GM19455 (cell line): ENCODE measurements around the gene GON7.
"Not testable (repeated sequence)": the region's sequence is repeated elsewhere in the genome, so short reads cannot be mapped to it uniquely, and the experiment has no call there.

Experiments
- ATAC-seq: cut with Tn5 transposase; IDR thresholded peaks from one replicate; pipeline ENCODE4 v1.9.1; 2021; ENCODE audit not compliant: unreplicated experiment

The GON7 gene

DNA sequence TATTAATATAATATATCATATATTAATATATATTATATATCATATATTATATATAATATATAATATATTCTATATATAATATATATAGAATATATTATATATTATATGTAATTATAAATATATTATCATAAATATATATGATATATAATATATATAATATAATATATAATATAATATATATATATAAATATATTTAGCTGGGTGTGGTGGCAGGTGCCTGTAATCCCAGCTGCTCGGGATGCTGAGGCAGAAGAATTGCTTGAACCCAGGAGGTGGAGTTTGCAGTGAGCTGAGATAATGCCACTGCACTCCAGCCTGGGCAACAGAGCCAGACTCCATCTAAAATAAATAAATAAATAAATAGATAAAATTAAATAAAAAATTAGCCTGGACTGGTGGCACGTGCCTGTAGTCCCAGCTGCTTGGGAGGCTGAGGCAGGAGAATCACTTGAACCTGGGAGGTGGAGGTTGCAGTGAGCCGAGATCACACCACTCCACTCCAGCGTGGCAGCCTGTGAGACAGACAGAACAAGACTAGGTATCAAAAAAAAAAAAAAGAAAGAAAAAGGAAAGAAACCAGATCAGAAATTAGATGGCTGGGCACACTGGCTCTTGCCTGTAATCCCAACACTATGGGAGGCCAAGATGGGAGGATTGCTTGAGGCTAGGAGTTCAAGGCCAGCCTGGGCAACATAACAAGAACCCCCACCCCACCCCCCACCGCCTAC lies 47.1 kb downstream of the GON7 start:
- not testable (repeated sequence) for ATAC-seq

DNA sequence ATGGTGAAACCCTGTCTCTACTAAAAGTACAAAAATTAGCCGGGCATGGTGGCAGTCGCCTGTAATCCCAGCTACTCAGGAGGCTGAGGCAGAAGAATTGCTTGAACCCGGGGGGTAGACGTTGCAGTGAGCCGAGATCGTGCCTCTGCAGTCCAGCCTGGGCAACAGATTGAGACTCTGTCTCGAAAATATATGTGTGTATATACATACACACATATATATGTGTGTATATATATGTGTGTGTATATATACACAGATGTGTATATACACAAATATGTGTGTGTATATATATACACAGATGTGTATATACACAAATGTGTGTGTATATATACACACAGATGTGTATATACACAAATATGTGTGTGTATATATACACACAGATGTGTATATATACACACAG lies 48.5 kb downstream of the GON7 start:
- not testable (repeated sequence) for ATAC-seq

DNA sequence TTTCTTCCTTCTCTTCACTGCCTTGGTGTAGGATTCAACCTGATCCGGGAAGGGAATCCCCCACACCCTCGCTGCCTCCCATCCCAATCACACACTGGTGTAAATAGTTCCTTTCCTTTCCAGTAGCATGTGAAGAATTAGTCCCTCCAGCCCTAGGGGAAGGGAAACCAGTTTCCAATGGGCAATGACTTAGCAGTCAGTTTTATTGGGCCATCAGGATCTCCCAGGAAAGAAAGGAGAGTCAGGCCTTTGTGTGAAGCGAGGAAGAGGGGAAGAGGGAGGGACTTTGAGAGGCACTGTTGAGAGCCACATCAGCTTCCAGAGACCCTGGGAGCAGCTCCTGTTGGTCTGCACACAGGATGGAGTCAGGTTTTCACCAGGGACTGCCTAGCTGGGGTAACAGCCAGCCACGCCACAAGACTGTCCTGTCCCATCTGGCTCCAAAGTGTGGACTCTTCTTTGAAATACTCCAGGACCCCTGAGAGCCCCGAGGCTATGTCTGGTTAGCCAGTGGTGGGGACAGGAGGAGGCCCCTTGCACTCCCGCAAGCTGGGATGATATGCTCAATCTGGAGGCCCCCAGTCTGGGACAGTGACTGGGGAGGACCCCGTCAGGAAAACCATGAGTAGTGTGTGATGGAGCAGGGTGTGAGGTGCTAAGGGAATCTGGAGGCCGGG lies 50.0 kb downstream of the GON7 start:
- no peak for ATAC-seq

DNA sequence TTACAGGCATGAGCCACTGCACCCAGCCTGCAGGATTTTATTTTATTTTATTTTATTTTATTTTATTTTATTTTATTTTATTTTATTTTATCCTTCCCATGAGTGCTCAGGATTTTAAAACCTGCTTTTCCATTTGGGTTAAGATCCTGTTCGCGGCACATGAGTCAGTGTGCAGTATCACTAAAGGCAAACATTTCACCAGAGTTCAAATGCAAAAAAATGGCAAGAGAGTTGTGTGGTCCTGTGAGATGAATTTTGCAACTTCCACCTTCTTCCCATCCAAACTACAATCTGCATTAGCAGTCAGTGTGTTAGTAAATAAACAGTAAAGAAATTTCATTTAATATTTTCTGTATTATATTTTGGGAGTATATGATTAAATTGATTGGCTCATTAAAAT lies 51.2 kb downstream of the GON7 start:
- ATAC-seq = no peak

DNA sequence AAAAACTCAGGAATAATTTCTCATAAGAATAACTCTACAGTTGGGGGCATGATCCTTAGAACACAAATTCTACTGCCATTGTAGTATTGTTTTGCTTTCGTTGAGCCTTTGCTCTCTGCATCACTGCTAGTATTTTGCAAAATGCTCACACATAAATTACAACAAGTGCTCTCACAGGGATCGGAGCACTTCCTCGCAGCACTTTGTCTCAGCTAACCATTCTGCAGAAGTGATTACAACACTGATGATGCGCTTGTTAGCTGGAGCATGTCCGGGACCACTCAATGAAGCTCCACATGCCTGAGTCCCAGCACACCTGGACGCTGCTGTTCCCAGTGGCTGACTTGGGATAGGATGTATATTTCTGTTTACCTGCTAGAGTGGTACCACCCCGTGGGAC lies 53.7 kb downstream of the GON7 start:
- no peak for ATAC-seq
